HFF-Myc (cell line): ENCODE results near the gene EFTUD2.

Source experiments
- DNase-seq: peaks from one replicate; pipeline ENCODE4 v3.0.0-alpha.2; 2011; ENCODE audit warnings: low read depth; ENCODE audit errors: extremely low read depth
- H3K4me3 ChIP-seq: replicated peaks from 2 replicates; pipeline ENCODE4 v1.5.1; 2011; ENCODE audit warnings: low read depth, mild to moderate bottlenecking, control low read depth, low read length
- TF ChIP-seq, protein P1 (sequence below): IDR thresholded peaks from 2 replicates; pipeline ENCODE4 v1.5.1; 2012; ENCODE audit warnings: mild to moderate bottlenecking, low read depth, low read length, control low read depth; ENCODE audit errors: missing control alignments

Gene EFTUD2

DNA sequence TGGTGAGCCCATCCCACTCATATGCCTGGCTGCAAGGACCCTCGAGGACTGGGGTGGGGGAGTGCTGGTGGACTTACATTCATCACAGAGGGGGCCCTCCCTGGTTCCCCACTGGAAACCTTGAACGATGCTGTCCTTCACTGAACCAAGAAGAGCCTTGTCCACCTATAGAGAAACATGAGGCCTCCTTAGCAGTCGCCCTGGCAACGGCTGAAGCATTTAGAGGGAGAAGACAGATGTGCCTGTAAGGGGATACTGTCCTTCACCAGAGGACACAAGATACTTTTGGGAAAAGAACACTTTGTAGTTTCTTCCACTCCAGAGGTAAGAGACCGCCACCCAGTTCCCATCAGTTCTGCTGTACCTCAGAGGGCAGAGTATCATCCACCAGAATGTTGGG lies 45.1 kb downstream of the EFTUD2 start:
- no peak overlapping the region for H3K4me3 ChIP-seq
- DNase-seq: no peak
- TF ChIP-seq, protein P1, sequence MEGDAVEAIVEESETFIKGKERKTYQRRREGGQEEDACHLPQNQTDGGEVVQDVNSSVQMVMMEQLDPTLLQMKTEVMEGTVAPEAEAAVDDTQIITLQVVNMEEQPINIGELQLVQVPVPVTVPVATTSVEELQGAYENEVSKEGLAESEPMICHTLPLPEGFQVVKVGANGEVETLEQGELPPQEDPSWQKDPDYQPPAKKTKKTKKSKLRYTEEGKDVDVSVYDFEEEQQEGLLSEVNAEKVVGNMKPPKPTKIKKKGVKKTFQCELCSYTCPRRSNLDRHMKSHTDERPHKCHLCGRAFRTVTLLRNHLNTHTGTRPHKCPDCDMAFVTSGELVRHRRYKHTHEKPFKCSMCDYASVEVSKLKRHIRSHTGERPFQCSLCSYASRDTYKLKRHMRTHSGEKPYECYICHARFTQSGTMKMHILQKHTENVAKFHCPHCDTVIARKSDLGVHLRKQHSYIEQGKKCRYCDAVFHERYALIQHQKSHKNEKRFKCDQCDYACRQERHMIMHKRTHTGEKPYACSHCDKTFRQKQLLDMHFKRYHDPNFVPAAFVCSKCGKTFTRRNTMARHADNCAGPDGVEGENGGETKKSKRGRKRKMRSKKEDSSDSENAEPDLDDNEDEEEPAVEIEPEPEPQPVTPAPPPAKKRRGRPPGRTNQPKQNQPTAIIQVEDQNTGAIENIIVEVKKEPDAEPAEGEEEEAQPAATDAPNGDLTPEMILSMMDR: no peak

DNA sequence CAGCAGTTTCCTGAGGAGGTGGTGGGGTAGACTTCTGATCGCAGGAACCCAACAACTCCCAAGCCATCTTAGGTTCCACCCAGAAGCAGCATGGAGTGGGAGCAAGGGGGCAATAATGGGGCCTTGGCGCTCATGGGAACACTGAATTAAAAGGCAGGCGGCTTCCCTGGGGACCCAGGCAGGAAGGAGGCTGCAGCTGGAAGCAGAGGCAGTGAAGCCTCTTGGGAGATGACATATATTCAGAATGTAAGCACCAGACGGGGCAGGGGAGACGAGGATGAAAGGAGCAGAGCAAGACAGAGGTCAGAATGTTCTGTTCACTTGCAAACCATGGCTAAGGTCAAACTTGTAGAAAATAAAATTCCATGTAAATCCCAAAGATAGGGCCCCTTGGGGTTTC lies 48.6 kb downstream of the EFTUD2 start:
- TF ChIP-seq, protein P1: no peak
- H3K4me3 ChIP-seq: no peak overlapping the region

DNA sequence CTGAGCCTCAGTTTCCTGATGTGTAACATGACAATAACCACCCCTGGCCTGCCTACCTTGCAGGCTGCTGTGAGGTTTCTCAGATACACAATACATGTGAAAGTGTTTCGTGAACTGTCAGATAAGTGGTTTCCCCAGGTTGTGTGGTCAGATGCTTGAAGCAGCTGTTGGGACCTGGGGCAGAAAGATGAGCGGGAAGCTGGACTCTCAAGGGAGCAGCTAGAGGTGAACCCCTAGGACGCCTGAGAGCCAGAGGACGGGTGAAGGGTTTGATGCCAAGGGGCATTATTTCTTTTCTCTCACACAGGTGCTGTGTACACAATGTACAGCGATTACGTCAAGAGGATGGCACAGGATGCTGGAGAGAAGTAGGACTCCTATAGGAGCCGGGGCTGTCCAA lies 49.2 kb downstream of the EFTUD2 start:
- TF ChIP-seq, protein P1: no peak
- no peak for DNase-seq
- no peak overlapping the region for H3K4me3 ChIP-seq

More for the DNA sequence above, 48.6 kb downstream of the EFTUD2 start:
- DNase-seq: no peak

DNA sequence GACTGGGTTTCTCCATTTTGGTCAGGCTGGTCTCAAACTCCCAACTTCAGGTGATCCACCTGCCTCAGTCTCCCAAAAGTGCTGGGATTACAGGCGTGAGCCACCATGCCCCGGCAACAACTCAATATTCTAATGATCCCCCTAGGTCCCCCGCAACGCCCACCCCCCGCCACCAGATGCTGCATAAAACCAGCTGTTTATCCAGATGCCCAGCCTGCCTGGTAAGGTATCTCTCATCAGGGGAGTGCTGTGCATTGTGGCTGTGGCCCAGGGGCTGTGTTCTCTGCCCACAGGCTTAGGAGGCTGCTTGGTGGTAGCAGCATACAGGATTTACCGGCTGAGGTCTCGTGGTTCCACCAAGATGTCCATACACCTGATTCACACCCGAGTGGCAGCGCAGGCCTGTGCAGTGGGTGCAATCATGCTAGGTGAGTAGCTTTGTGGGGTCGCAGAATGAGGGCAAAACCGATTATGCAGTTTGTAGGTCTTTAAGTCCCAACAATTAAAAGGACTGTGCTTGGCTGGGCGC lies 50.2 kb downstream of the EFTUD2 start:
- TF ChIP-seq, protein P1: no peak
- no peak overlapping the region for H3K4me3 ChIP-seq
- DNase-seq: no peak

DNA sequence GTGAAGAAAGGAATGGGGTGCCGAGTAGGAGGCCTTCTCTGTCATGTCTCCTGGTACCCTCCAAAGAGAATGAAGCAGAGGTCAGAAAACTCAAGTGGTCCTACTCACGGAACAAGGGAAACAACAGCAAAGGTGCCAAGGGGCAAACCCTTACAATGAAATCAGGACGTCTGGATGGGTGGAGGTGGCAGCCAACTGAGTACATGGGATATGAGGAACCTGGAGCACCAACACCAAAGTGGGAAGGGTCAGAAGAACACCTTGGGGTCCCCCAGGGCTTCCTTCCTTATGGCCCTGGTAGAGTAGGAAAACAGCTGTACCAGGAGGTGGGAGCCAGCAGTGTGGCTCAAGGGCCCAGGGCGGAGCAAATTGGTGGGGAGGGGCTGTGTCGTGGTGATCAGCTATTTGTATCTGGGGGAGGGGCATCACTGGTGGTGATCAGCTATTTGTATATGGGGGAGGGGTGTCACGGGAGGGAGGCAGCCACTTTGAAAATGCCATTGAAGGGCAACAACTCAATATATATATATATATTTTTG lies 50.9 kb downstream of the EFTUD2 start:
- no peak for DNase-seq
- TF ChIP-seq, protein P1: no peak
- H3K4me3 ChIP-seq: no peak overlapping the region

DNA sequence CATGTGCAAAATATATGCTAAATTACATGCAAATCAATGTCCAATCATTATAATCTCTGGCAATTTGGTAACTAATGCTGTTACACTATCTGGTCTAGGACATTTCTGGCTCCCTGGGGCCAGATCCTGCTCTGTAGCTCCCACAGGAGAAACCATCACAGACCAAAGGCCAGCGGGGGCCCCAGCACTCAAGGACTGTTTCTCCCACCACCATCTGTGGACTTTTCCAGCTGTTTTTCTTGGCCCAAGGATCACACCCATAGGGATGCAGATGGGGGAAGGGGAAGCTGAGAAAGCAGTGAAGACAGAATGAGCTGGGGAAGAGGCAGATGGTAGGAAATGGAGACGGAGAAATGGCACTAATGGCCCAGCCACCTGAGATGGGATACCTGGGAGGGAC lies 51.7 kb downstream of the EFTUD2 start, which contains the start of gene HIGD1B:
HIGD1B (plus strand) TSS at position 298 of the 400 bp plus-strand sequence. CDS start 270 bp downstream, outside the sequence.
- H3K4me3 ChIP-seq: no peak within 1 kb of the TSS
- TF ChIP-seq, protein P1: no peak
- no peak for DNase-seq

DNA sequence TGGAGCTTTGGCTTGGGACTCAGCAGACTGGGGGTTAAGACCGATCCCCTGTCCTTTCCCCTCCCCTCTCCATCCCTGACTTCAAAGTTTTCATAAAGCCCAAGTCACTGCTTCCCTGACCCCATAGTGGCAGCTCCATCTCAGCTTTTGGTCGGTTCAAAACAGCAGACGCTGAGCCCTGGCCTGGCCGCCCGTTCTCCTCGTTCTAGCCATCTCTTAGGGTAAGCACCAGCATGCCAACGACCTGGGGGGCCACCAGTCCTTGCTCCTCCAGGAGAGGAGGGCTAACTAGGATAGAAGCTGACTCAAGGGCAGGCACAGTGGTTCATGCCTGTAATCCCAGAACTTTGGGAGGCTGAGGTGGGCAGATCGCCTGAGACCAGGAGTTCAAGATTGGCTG lies 53.0 kb downstream of the EFTUD2 start:
- TF ChIP-seq, protein P1: no peak
- no peak for DNase-seq
- no peak overlapping the region for H3K4me3 ChIP-seq
